Liver (tissue), 3 donors: ENCODE results near the gene LEMD1.

Experiments used
- CTCF ChIP-seq: fragments of 150-350 bp; IDR thresholded peaks from 2 replicates; pipeline ENCODE4 v1.5.1; 2017; ENCODE audit warnings: improper control_type of control experiment, low read depth, low read length; ENCODE audit not compliant: missing input control
- EGR1 ChIP-seq, 2 donors: IDR thresholded peaks; 2 replicates each; pipeline ENCODE4 v1.6.1; 2016 to 2018; ENCODE audit warnings: antibody characterized with exemption in 2 of 2, low read depth in 2 of 2
- FOXA1 ChIP-seq: IDR thresholded peaks from 2 replicates; pipeline ENCODE4 v1.6.1; 2016; ENCODE audit warnings: antibody characterized with exemption
- JUND ChIP-seq, 2 donors: IDR thresholded peaks; 2 replicates each; pipeline ENCODE4 v1.6.1; 2016; ENCODE audit warnings: antibody characterized with exemption in 2 of 2
- MAX ChIP-seq: IDR thresholded peaks from 2 replicates; pipeline ENCODE4 v1.6.1; 2016; ENCODE audit warnings: antibody characterized with exemption
- RAD21 ChIP-seq, 2 donors: IDR thresholded peaks; 2 replicates each; pipeline ENCODE4 v1.6.1; 2016; ENCODE audit warnings: antibody characterized with exemption in 2 of 2, mild to moderate bottlenecking in 2 of 2
- REST ChIP-seq: IDR thresholded peaks from 2 replicates; pipeline ENCODE4 v1.6.1; 2016; ENCODE audit warnings: antibody characterized with exemption, mild to moderate bottlenecking
- YY1 ChIP-seq: IDR thresholded peaks from 2 replicates; pipeline ENCODE4 v1.6.1; 2016; ENCODE audit warnings: antibody characterized with exemption, mild to moderate bottlenecking
- ZBTB33 ChIP-seq: IDR thresholded peaks from 2 replicates; pipeline ENCODE4 v1.6.1; 2016; ENCODE audit warnings: antibody characterized with exemption
- donor health status: healthy.
- donor health status: healthy.

- no peak for TF ChIP-seq CTCF
- no peak for TF ChIP-seq MAX
- no peak for TF ChIP-seq RAD21 (IDR thresholded peaks at IDR 0.05)
- TF ChIP-seq FOXA1, result no peak
- no peak for TF ChIP-seq REST
- no peak for TF ChIP-seq YY1
- TF ChIP-seq JUND (IDR thresholded peaks at IDR 0.05), result no peak
- no peak for TF ChIP-seq ZBTB33
- TF ChIP-seq EGR1 (IDR thresholded peaks at IDR 0.05; ENCODE audit: low read depth in 2 of 2), result no peak
Measured at GRCh38 chr1:205398586-205398985, 23.3 kb downstream of the LEMD1 start.
